Mucosa of stomach (tissue), 1 donor: ENCODE measurements around the gene CAPZB.

Source experiments
- H3K27me3 ChIP-seq: one replicate; pipeline ENCODE4 v1.7.0; 2013; ENCODE audit warnings: mild to moderate bottlenecking, low read length; ENCODE audit not compliant: control insufficient read depth, insufficient read depth
- H3K36me3 ChIP-seq: one replicate; pipeline ENCODE4 v1.7.0; 2013; ENCODE audit warnings: low read length; ENCODE audit not compliant: control insufficient read depth, insufficient read depth
- H3K4me1 ChIP-seq: one replicate; pipeline ENCODE4 v1.7.0; 2013; ENCODE audit warnings: mild to moderate bottlenecking, low read length; ENCODE audit not compliant: control insufficient read depth, insufficient read depth
- H3K4me3 ChIP-seq: one replicate; pipeline ENCODE4 v1.7.0; 2013; ENCODE audit warnings: low read length
- H3K9ac ChIP-seq: one replicate; pipeline ENCODE4 v1.7.0; 2013; ENCODE audit warnings: mild to moderate bottlenecking, low read length, moderate library complexity
- H3K9me3 ChIP-seq: one replicate; pipeline ENCODE4 v1.7.0; 2013; ENCODE audit warnings: mild to moderate bottlenecking, low read length, moderate library complexity; ENCODE audit not compliant: control insufficient read depth
- donor health status: Pancreatic carcinoma.

CAPZB gene

DNA sequence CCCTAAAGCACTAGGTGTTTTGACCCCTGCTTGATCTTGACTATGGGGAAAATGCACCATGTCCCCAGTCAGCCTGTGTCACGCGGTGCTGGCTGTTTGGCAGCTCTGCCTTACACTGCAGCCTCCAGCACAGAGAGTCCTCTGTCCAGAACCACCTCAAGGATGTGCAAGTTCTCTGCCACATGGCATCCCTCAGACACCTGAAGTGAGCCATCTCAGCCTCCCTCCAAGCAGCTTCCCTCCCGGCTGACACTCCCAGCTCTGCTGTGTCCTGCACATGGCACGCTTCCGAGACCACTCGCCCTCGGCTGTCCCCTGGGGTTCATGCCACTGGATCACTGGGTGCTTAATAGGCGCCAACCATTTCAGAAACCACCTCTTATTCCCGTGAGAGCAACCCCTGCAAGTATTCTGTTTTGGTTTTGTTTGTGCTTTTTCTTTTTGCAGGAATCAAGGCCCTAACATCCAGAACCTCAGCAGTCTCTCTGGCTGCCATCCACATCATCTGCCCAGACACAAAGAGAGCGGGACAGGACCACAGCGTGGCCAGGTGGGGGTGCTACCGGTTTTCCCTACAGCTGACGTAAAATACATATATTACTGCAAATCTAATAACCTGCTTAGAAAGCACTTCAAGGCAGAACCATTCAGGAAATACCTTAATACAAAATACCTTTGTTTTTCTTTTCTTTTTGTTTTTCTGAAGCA lies 45.7 kb downstream of the CAPZB start:
- Histone ChIP-seq H3K9ac (no peak overlapping the region), H3K4me3 (no peak overlapping the region), H3K9me3 (no peaks in the 10 kb centered on the region), H3K36me3 (no peaks in the 10 kb centered on the region), H3K27me3 (no peaks in the 10 kb centered on the region), H3K4me1 (peaks cover 55% of the 10 kb centered on the region)

DNA sequence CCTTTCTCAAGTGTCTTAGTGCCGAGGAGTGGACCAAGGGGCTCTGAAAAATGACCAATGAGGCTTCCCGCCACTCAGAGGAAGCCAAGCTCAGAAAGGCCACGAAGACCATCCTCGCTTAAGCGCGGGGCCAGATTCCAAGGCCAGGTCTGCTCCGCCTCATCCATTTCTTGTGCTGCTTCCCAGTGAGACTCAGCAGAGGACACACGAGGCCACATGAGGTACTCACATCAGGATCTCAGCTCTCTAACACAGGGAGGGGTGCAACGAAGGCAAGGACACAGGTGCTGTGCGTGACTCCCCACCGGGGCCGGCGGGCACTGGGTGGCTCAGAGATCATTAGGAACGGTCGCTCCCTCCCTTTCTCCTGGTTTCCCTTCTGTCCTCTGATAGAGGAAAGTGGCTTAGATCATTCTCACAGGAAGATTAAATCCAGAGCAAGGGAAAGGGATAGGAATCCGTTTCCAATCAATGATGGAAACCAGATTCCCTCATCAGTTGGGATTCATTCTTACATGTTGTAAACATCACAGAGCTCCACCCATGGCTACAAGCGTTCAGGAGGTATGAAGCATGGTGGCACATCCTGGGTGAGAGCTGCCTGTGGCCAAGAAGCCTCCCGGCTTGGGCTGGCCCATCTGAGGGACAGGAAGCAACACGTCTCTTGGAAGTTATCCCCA lies 46.7 kb downstream of the CAPZB start:
- no peak overlapping the region for H3K4me3 ChIP-seq
- H3K36me3 ChIP-seq: no peaks in the 10 kb centered on the region
- no peaks in the 10 kb centered on the region for H3K9me3 ChIP-seq
- H3K27me3 ChIP-seq: no peaks in the 10 kb centered on the region
- H3K9ac ChIP-seq: peak overlapping the region; percentile 28
- peaks cover 65% of the 10 kb centered on the region for H3K4me1 ChIP-seq

DNA sequence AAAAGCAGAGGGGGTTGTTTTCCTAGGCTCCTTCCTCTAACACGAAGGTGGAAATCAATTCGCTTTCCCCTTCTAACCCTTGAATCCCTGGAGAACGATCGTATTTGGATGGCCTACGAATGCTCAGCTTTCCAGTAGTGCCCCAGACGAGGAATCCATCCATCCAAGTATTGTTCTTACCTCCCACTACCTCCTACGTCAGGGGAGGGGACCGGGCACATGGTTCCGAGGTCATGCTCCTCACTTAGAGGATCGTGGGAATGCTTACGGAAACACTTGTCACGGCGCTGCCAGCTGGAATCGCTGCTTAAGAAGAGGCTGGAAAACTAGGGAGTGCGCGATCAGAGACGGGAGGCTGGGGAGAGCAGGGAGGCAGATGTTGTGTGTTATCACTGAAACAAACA lies 47.4 kb downstream of the CAPZB start:
- no peaks in the 10 kb centered on the region for H3K36me3 ChIP-seq
- peaks cover 70% of the 10 kb centered on the region for H3K4me1 ChIP-seq
- H3K4me3 ChIP-seq: no peak overlapping the region
- no peaks in the 10 kb centered on the region for H3K9me3 ChIP-seq
- H3K27me3 ChIP-seq: no peaks in the 10 kb centered on the region
- peak overlapping the region; percentile 28 for H3K9ac ChIP-seq

GRCh38 chr1:19436716-19437476 lies 48.4 kb downstream of the CAPZB start:
- H3K4me3 ChIP-seq: no peak overlapping the region
- no peaks in the 10 kb centered on the region for H3K9me3 ChIP-seq
- H3K36me3 ChIP-seq: no peaks in the 10 kb centered on the region
- H3K27me3 ChIP-seq: no peaks in the 10 kb centered on the region
- H3K9ac ChIP-seq: peak overlapping the region; percentile 28
- H3K4me1 ChIP-seq: peaks cover 63% of the 10 kb centered on the region

DNA sequence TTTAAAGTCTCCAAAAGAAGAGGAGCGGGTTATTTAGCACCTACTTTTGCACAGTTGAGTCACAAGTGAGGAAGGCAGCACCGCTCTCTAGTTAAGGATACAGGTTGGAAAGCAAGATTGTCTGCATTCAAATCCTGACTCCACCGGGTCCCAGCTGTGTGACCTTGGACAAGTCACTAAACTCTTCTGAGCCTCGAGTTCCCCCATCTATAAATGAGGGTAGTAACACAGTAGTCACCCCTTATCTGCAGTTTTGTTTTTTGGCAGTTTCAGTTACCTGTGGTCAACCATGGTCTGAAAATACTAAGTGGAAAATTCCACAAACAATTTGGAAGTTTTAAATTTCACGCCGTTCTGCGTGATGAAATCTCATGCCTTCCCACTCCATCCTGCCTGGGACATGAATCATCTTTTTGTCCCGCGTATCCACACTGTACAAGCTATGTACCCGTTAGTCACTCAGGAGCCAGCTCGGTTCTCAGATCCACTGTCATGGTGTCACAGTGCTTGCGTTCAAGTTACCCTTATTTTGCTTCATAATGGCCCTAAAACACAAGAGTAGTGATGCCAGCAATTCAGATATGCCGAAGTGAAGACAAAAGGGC lies 49.4 kb downstream of the CAPZB start:
- no peak overlapping the region for H3K9ac ChIP-seq
- H3K4me3 ChIP-seq: no peak overlapping the region
- H3K36me3 ChIP-seq: no peaks in the 10 kb centered on the region
- no peaks in the 10 kb centered on the region for H3K27me3 ChIP-seq
- no peaks in the 10 kb centered on the region for H3K9me3 ChIP-seq
- H3K4me1 ChIP-seq: peaks cover 60% of the 10 kb centered on the region

DNA sequence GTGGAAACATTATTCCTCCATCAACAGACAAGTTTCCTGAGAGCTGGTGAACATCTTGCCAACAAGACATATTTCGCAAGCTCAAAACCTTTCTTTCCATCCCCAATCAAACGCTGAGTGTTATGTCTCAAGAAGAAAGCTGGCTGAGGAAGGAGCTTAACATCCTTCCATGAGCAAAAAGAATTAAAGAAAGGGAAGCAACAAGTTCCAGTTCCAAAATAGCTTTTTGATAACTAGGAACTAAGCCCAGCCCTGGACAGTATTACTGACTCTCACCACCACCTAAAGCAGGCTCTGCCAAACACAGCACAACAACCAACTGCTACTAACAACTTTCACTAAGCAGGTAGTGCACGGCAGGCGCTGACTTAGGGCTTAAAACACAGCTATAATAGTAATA lies 50.2 kb downstream of the CAPZB start:
- Histone ChIP-seq H3K9ac (no peak overlapping the region), H3K9me3 (no peaks in the 10 kb centered on the region), H3K27me3 (no peaks in the 10 kb centered on the region), H3K36me3 (no peaks in the 10 kb centered on the region), H3K4me1 (peaks cover 67% of the 10 kb centered on the region), H3K4me3 (no peak overlapping the region)

- no peaks in the 10 kb centered on the region for H3K36me3 ChIP-seq
- H3K27me3 ChIP-seq: no peaks in the 10 kb centered on the region
- no peak overlapping the region for H3K4me3 ChIP-seq
- H3K9ac ChIP-seq: no peak overlapping the region
- H3K4me1 ChIP-seq: peaks cover 75% of the 10 kb centered on the region
- H3K9me3 ChIP-seq: no peaks in the 10 kb centered on the region
These were observed 51.7 kb downstream of the CAPZB start for GRCh38 chr1:19433719-19433998.

- Histone ChIP-seq H3K4me1 (peaks cover 70% of the 10 kb centered on the region), H3K36me3 (no peaks in the 10 kb centered on the region), H3K9ac (no peak overlapping the region), H3K4me3 (no peak overlapping the region), H3K27me3 (no peaks in the 10 kb centered on the region), H3K9me3 (no peaks in the 10 kb centered on the region)
These were observed 52.2 kb downstream of the CAPZB start for GRCh38 chr1:19432943-19433718.

DNA sequence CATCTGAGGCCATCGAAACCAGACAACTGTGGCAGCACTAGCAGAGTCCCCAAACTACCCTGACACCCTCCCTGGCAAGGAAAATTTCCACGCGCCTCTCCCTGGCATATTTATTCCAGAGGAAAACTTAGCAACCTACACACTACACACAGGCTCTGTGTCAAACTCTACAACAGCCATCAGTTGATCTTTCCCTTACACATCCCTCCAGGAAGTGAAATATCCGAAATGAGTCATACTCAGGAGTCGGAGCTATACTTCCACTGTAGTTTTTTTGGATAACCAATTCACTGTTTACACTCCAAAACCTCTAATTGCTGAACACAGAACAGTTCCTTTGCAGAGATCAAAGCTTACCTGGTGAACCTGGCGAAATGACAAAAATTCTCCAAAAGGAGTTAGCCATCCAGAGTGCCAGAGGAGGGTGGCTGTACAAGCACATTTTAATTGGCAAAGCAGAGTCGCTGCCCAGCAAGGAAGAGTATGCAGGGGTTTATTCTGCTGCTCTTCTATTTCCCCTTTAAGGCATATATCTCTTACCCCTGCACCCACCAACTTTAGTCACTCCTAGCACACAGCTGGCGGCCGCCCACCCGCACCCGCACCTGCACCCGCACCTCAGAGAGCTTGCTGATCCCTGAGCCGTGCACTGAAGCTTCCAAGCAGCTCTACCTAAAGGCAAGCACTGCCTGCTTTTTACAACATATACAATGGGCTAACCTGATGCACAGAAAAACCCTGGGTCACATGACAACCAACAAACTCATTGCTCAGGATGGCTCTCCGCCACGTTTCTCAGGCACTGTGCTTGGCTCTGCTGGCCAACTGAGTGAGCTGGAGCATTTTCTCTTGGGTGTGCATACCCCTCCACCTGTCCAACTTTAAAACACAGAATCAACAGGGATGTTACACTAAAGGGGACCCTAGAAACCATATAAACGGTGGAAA lies 54.9 kb downstream of the CAPZB start:
- peak overlapping the region; percentile 55 for H3K9ac ChIP-seq
- no peaks in the 10 kb centered on the region for H3K9me3 ChIP-seq
- H3K27me3 ChIP-seq: no peaks in the 10 kb centered on the region
- no peak overlapping the region for H3K4me3 ChIP-seq
- H3K36me3 ChIP-seq: no peaks in the 10 kb centered on the region
- H3K4me1 ChIP-seq: peaks cover 68% of the 10 kb centered on the region

DNA sequence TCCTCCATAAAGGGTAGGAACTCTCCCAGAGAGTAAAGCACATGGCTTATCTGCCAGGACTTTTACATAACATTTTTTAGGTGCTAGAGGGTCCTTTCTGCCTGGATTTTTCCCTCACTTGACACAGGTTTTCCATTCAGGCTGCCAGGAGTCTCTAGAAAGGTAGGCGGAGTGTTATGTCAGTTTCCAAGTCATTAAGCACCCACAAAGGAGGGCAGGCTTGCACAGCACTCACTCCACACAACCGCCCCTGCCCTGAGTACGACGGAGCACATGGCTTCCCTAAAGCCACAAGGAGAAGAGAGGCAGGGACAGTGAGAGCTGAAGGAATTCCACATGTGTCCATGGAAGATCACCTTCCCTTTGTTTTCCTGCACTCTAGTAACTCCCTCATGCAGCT lies 55.7 kb downstream of the CAPZB start:
- Histone ChIP-seq H3K4me3 (no peak overlapping the region), H3K27me3 (no peaks in the 10 kb centered on the region), H3K36me3 (no peaks in the 10 kb centered on the region), H3K4me1 (peaks cover 71% of the 10 kb centered on the region), H3K9me3 (no peaks in the 10 kb centered on the region), H3K9ac (peak overlapping the region; percentile 55)
